HG02970 (cell line): ENCODE data around the gene TEX29.

ENCODE experiments used
- ATAC-seq: cut with Tn5 transposase; IDR thresholded peaks from one replicate; pipeline ENCODE4 v1.9.1; 2021; ENCODE audit warnings: mild to moderate bottlenecking, moderate library complexity, moderate number of reproducible peaks; ENCODE audit not compliant: unreplicated experiment, low FRiP score

Gene TEX29

GRCh38 chr13:111363591-111363990, 43.1 kb downstream of the TEX29 start:
- no peak for ATAC-seq

GRCh38 chr13:111365149-111366005, 44.9 kb downstream of the TEX29 start:
- no peak for ATAC-seq

- no peak for ATAC-seq
Measured at GRCh38 chr13:111367340-111367739, 46.9 kb downstream of the TEX29 start.

- no peak for ATAC-seq
Measured at GRCh38 chr13:111368091-111368490, 47.6 kb downstream of the TEX29 start.

GRCh38 chr13:111370147-111370546, 49.7 kb downstream of the TEX29 start:
- no peak for ATAC-seq

DNA sequence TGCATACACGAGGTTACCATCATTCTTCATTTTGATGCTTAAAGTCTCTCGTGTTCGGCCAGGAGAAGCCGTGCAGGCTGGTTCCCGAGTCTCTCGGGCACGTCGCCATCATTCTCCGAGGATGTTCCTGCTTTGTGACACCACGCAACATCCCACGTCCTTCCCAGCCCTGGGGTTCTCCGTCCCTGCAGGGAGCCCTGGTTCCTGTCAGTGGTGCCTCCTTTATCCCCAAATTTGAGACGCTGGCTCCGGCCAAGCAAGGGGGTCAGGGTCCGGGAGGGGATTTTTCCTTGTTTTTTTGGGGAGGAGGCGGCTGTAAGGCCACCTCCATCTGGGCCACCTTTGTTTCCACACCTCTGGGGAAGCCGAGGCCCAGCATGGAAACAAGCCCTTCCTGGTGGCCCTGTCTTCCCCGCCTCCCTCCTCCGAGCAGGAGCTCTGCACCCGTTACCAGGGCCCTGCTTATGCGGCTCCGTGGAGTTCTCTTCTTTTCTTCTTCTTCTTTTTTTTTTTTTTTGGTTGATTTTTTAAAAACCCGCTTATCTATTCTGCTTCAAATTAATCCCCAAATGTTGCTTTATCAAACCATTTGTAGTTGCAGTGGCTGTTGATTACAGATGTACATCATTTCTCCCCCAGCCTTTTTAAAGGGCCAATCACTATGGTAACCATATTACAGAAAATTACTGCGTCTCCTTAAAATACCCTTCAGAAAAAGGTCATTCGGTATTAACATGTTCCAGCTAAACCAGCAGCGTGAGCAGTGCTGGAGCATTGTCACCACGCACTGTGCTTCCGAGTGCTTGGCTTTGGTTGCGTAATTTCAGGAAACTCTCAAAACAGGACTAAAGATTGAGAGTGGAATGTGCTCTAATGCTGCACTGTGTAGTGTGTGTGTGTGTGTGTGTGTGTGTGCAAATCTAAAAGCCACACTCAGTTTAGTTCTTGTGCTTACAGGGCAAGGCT, 50.4 kb downstream of the TEX29 start:
- ATAC-seq = no peak

DNA sequence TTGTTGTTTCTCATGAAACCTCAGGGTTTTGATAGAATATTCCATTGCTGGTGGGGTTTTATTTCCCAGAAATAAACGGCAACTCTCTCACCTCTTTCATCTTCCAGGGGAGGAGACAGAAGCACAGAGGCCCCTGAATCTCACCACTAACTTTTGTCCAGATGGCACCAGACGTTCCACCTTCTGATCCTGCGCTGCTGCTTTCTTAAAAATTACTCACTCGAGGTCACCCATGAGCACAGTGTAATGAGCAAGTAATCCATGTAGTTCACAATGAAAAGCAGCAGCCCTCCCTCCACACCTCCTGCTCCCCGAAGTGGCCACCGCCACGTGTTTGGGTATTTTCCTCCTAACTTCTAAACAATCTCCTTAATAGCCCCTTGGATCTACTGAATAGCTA, 51.3 kb downstream of the TEX29 start:
- no peak for ATAC-seq

DNA sequence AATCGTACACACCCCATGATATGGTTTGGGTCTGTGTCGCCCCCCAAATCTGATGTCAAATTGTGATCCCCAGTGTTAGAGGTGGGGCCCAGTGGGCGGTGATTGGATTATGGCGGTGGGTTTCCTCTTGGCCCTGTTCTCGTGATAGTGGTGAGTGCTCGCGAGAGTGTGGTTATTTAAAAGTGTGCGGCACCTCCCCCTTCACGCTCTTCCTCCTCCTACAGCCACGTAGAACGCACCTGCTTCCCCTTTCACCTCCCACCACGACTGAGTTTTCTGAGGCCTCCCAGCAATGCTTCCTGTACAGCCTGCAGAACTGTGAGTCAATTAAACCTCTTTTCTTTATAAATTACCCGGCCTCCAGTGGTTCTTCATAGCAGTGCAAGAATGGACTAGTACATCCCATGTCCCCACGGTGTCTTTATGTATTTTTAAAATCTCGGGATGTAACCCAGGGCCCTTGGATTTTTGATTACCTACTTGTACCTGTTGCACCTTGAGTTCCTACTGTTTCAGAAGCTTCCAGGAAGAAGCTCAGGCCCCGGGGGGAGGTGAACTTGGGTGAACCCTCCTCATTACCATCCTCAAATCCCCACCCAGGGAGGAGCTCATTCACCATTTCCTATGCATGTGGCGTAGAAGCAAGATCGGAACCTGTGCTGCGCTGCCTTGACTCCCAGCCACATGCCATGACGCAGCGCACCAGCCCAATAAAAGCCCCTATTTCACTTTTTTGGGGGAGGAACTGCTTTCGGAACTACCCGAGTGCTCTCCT, 52.4 kb downstream of the TEX29 start:
- no peak for ATAC-seq

- no peak for ATAC-seq
Measured at GRCh38 chr13:111373486-111373885, 53.0 kb downstream of the TEX29 start.

- no peak for ATAC-seq
Measured at GRCh38 chr13:111380431-111380830, 60.0 kb downstream of the TEX29 start.

- no peak for ATAC-seq
Measured at GRCh38 chr13:111382411-111382810, 62.0 kb downstream of the TEX29 start.

DNA sequence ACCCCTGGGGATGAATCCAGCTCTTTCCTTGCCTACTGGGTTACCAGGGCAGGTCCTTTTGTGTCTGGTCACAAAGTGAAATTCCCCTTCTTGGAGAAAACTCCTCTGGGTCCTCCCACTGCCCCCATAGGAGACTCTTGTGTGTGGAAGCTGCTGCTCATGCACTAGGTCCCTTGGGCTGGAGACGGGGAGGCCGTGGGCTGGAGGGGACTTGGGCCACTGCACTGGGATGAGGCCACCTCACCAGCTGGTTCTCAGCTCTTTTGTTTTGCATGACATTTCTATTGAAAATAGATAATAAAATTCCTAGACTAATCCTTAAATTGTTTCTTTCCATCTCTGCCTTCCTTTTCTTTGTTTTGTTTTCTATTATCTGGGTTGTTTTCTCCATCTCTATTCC, 62.4 kb downstream of the TEX29 start:
- no peak for ATAC-seq

GRCh38 chr13:111383591-111384440, 63.4 kb downstream of the TEX29 start:
- no peak for ATAC-seq

DNA sequence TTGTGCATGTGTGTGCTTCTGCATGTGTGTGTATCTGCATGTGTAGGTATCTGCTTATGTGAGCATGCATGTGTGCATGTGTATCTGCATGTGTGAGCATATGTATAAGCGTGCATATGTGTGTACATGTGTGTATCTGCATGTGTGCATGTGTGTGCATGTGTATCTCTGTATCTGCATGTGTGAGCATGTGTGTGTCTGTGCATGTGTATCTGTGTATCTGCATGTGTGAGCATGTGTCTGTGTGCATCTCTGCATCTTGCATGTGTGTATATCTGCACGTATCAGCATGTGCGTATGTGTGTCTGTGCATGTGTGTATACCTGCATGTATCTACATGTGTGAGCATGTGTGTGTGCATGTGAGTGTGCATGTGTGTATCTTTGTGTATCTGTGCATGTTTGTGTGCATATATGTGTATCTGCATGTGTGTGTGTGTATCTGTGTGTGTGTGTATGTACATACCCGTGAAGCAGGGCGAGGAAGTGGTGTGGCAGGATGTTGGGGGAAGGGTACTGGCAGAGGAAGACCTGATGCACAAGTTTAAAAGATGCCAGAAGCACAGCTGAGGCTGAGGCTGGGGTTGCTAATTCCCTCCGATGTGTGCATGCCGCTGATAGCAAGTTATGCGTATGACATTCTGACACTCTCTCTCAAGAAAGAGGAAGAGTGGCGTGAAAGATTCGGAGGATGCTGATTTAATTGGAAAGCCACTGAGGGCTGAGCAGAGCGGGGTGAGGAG, 64.2 kb downstream of the TEX29 start:
- ATAC-seq = no peak

- no peak for ATAC-seq
Measured at GRCh38 chr13:111385183-111385857, 64.9 kb downstream of the TEX29 start.

GRCh38 chr13:111387026-111387871, 66.8 kb downstream of the TEX29 start:
- ATAC-seq = no peak

DNA sequence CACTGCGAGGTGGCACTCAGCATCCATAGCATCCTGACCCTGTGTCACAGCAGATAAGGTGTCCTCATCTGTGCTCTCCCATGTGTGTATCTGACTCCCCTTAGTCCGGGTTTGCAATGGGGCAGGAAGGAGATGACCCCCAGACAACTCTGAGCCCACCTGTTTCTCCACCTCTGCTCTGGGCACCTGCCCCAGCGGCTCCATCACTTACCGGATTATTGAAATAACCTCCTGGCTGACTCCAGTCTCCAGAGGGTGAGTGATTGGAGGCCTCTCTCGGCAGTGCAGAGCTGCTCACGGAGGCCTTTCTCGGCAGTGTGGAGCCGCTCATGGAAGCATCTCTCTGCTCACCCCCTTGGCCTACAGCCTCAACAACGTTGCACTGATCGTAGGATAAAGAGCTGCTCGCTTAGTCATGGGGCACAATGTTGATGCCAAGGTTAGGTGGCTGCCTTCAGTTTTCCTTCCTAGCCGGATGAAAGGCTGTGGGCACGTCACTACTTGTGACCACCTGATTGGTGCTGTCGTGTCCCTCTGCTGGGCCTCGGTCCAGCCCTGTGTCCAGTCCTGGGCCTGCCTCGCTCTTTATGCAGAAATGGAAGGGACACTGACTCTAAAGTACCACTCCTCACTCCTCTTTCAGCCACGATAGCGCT, 67.6 kb downstream of the TEX29 start:
- no peak for ATAC-seq
